AG04449 (cell line): ENCODE results near the gene ATG7.

ENCODE experiments used
- CTCF ChIA-PET: fragments of 350-600 bp; formaldehyde crosslinking; extraction: SDS; loops from one replicate; lab custom pipeline; 2021; ENCODE audit warnings: antibody characterized with exemption; lab: Yijun Ruan, JAX
- POLR2A ChIA-PET: fragments of 400-600, 350-600 bp; formaldehyde crosslinking; extraction: SDS; loops from one replicate; lab custom pipeline; 2020; ENCODE audit warnings: antibody characterized with exemption, inconsistent platforms; lab: Yijun Ruan, JAX
- DNase-seq: peaks from one replicate; pipeline ENCODE4 v3.0.0-alpha.2; 2010; ENCODE audit warnings: low read depth, low spot score
- H3K4me3 ChIP-seq: 2 replicates; pipeline ENCODE4 v1.5.1; 2011; ENCODE audit warnings: low read depth, mild to moderate bottlenecking, control low read depth, low read length
- CTCF ChIP-seq: IDR thresholded peaks from one replicate; pipeline ENCODE4 v1.5.1; 2011; ENCODE audit warnings: mild to moderate bottlenecking, moderate library complexity, low read length, control low read depth, inconsistent platforms; ENCODE audit not compliant: insufficient read depth; ENCODE audit errors: missing control alignments

The ATG7 gene

GRCh38 chr3:11604139-11604892 lies 332.1 kb downstream of the ATG7 start:
- H3K4me3 ChIP-seq = no peak overlapping the region
- CTCF ChIA-PET = interaction anchor here (0.9 kb wide), 1 partner anchor 14 kb away, joined by 3 read pairs; no protein-coding TSS in a partner anchor
- DNase-seq = peak; percentile 45

GRCh38 chr3:11605398-11605797 lies 333.2 kb downstream of the ATG7 start:
- TF ChIP-seq CTCF = no peak
- ChIA-PET POLR2A (no interaction called here), CTCF (interaction anchor here (0.8 to 0.9 kb wide), 2 partner anchors 13 to 37 kb away, joined by 3 read pairs; no protein-coding TSS in a partner anchor)
- DNase-seq = no peak
- H3K4me3 ChIP-seq = no peak overlapping the region

More at GRCh38 chr3:11604139-11604892, 332.1 kb downstream of the ATG7 start:
- POLR2A ChIA-PET = interaction anchor here (0.5 to 0.7 kb wide), 4 partner anchors 10 to 147 kb away, joined by 3 read pairs; partner anchors contain the start of gene VGLL4
- TF ChIP-seq CTCF = no peak

GRCh38 chr3:11606090-11606784 lies 334.0 kb downstream of the ATG7 start:
- ChIA-PET CTCF (interaction anchor here (0.7 to 1.0 kb wide), 3 partner anchors 11 to 227 kb away, joined by 3 read pairs; no protein-coding TSS in a partner anchor), POLR2A (no interaction called here)
- H3K4me3 ChIP-seq = no peak overlapping the region
- no peak for TF ChIP-seq CTCF
- DNase-seq = no peak

GRCh38 chr3:11606865-11607440 lies 334.8 kb downstream of the ATG7 start:
- ChIA-PET CTCF (interaction anchor here (0.7 to 1.2 kb wide), 3 partner anchors 11 to 228 kb away, joined by 3 to 4 read pairs (median 3); no protein-coding TSS in a partner anchor), POLR2A (no interaction called here)
- DNase-seq = no peak
- TF ChIP-seq CTCF = no peak
- H3K4me3 ChIP-seq = no peak overlapping the region
